Spleen (tissue), 13 donors: ENCODE data around the gene SEMA3B. TPM values are rescaled to one million over a fixed set of nuclear protein-coding genes. Genes with fewer than 3 reads are reported as not detected.
A peak's percentile ranks its signal among the peaks of the same experiment; 100 is the strongest.

Experiments
- DNase-seq: peaks from one replicate; pipeline ENCODE4 v3.0.0-alpha.2; 2020
- H3K27ac ChIP-seq, 8 donors: fragments of 200-600 bp; sonication (generic) in 7 of 8; 1 replicate in 4 of 8; 2 replicates in 4 of 8; pipeline versions ENCODE4 v1.5.0 to v1.8.0; 2016 to 2021; ENCODE audit warnings: inconsistent platforms in 4 of 8, mild to moderate bottlenecking in 4 of 8, moderate library complexity in 1 of 8
- H3K27me3 ChIP-seq, 7 donors: fragments of 200-600 bp; sonication (generic) in 6 of 7; replicated peaks in 1 of 7; 1 replicate in 4 of 7; 2 replicates in 3 of 7; pipeline versions ENCODE4 v1.5.0 to v1.8.0; 2016 to 2021; ENCODE audit warnings: inconsistent platforms in 3 of 7, mild to moderate bottlenecking in 1 of 7
- H3K36me3 ChIP-seq, 6 donors: fragments of 200-600 bp; sonication (generic) in 5 of 6; 1 replicate in 4 of 6; 2 replicates in 2 of 6; pipeline versions ENCODE4 v1.5.0 to v1.8.0; 2016 to 2021; ENCODE audit warnings: inconsistent platforms in 2 of 6
- H3K4me1 ChIP-seq, 6 donors: fragments of 200-600 bp; sonication (generic) in 5 of 6; 1 replicate in 3 of 6; 2 replicates in 3 of 6; pipeline versions ENCODE4 v1.5.0 to v1.8.0; 2016 to 2021; ENCODE audit warnings: inconsistent platforms in 3 of 6
- H3K4me3 ChIP-seq, 8 donors: fragments of 200-600 bp; sonication (generic) in 7 of 8; 1 replicate in 4 of 8; 2 replicates in 4 of 8; pipeline versions ENCODE4 v1.5.0 to v1.8.0; 2016 to 2021; ENCODE audit warnings: inconsistent platforms in 4 of 8, mild to moderate bottlenecking in 4 of 8, moderate library complexity in 2 of 8
- H3K9me3 ChIP-seq, 8 donors: fragments of 200-600 bp; sonication (generic) in 7 of 8; 1 replicate in 4 of 8; 2 replicates in 4 of 8; pipeline versions ENCODE4 v1.5.0 to v1.8.0; 2016 to 2021; ENCODE audit warnings: inconsistent platforms in 4 of 8
- CTCF ChIP-seq, 11 experiments: fragments of 200-600 bp in 7 of 11; fragments of 450-650 bp in 4 of 11; sonication (generic) in 4 of 11; IDR thresholded peaks in 8 of 11; conservative IDR thresholded peaks in 3 of 11; 1 replicate in 7 of 11; 2 replicates in 4 of 11; pipeline versions ENCODE4 v1.4.0 to v1.8.0; 2016 to 2021; ENCODE audit warnings: antibody characterized with exemption in 11 of 11, inconsistent platforms in 4 of 11, mild to moderate bottlenecking in 1 of 11
- POLR2A ChIP-seq, 3 donors: fragments of 450-650 bp; IDR thresholded peaks; one replicate each; pipeline ENCODE4 v1.5.1; 2017; ENCODE audit warnings: antibody characterized with exemption in 3 of 3, mild to moderate bottlenecking in 1 of 3
- POLR2AphosphoS5 ChIP-seq, 3 donors: sonication (generic); formaldehyde crosslinking; IDR thresholded peaks; one replicate each; pipeline ENCODE4 v1.5.1; 2017; ENCODE audit warnings: antibody characterized with exemption in 3 of 3
- WGBS, 5 donors: extraction: QIAGEN DNeasy Blood & Tissue Kit in 3 of 5; methylation state at CpG; one replicate each; pipeline versions ENCODE4 v1.1.5 to v1.1.7; 2013 to 2018; 5-methylcytosine and 5-hydroxymethylcytosine counted together
- intact Hi-C: fragments of 100-400 bp; cut with DNase I; formaldehyde crosslinking; loops from one replicate; pipeline ENCODE4 v1.15.0; 2023; ENCODE audit warnings: low total_unique reads
- long read RNA-seq, 2 donors: transcript quantifications; one replicate each; lab custom pipeline, GENCODE V29; 2026
- polyA plus RNA-seq, 3 donors: library from polyadenylated mRNA; stranded (reverse); fragments of 200-250 nt; gene quantifications; one replicate each; pipeline ENCODE4 v1.2.1, GENCODE V29; 2013
- total RNA-seq, 7 donors: library from RNA; depleted of rRNA in 3 of 7; stranded (reverse); fragments of >200 nt in 3 of 7; fragmentation: NEBNext Ultra II Directional in 4 of 7; extraction: Animal tissue kit (Norgen Biotek cat#: 25700) in 4 of 7; gene quantifications; one replicate each; pipeline versions ENCODE4 v1.1.0 to v1.2.1, GENCODE V29; 2016 to 2021
- donor health status: healthy with polysubstance abuse.
- donor health status: DM: no; HTN: no; CAD: no; lungs with moderate emphysema.
- donor health status: DM: no; HTN: no; CAD: no.
- donor health status: Bipolar disorder and iron deficiency.
- donor health status: healthy.
- donor health status: DM: no; HTN: no; CAD: no.
- donor health status: DM: yes; HTN: yes; CAD: no.

Gene SEMA3B
- total RNA-seq (10 to 100 TPM in 1 of 7 donors, 1 to 10 TPM in 6; 2.2 to 13.9 (median 4.5) TPM), polyA plus RNA-seq (10 to 100 TPM in 1 of 3 donors, 1 to 10 TPM in 2; 2.7 to 14.5 (median 3.4) TPM)
- long read RNA-seq, donor 1, partial matches to known transcripts = 0 of 2 reads
- long read RNA-seq, donor 1, other reads (novel, unspliced or antisense) = 0 of 2 reads
- long read RNA-seq, donor 2, partial matches to known transcripts = 0 of 1 reads
- long read RNA-seq, donor 2, other reads (novel, unspliced or antisense) = 0 of 1 reads

GRCh38 chr3:50268703-50269451 lies at the start of gene SEMA3B:
Gene SEMA3B (plus strand): TSS chr3:50269147. CDS start chr3:50269241, 94 bp downstream.
- Histone ChIP-seq H3K4me1 (peaks cover 10 to 76% (median 43%) of the 10 kb centered on the region in 6 donors), H3K9me3 (no peaks in the 10 kb centered on the region), H3K4me3 (peak within 1 kb of the TSS in 2 of 8 donors; percentile 5 to 50), H3K27me3 (peaks cover 0 to 33% (median 9%) of the 10 kb centered on the region in 7 donors), H3K27ac (peak within 1 kb of the TSS in 6 of 8 donors; percentile 59 to 84 (median 74)), H3K36me3 (no peaks in the 10 kb centered on the region)
- no peak for TF ChIP-seq POLR2A (IDR thresholded peaks at IDR 0.05)
- peak in 2 of 3 donors; percentile 24 to 69 for TF ChIP-seq POLR2AphosphoS5 (IDR thresholded peaks at IDR 0.05)
- TF ChIP-seq CTCF (IDR thresholded peaks at IDR 0.05 in 8 of 11, conservative IDR thresholded peaks at IDR 0.05 in 3 of 11) = no peak
- no peak for DNase-seq
- intact Hi-C loops = no loop called here
- 53 to 81% (median 69%) methylated on average over 13 to 21 of the region's 21 CpGs for WGBS, 5 donors

GRCh38 chr3:50219285-50219684 lies 49.7 kb upstream of the SEMA3B start:
- no peak overlapping the region for H3K4me3 ChIP-seq
- 81 to 95% (median 91%) methylated on average over 5 of the region's 5 CpGs for WGBS, 5 donors
- H3K36me3 ChIP-seq = no peaks in the 10 kb centered on the region
- peaks cover 0 to 11% (median 0%) of the 10 kb centered on the region in 6 donors for H3K4me1 ChIP-seq
- no peak for TF ChIP-seq CTCF (IDR thresholded peaks at IDR 0.05 in 8 of 11, conservative IDR thresholded peaks at IDR 0.05 in 3 of 11)
- TF ChIP-seq POLR2A (IDR thresholded peaks at IDR 0.05) = no peak
- no peak for TF ChIP-seq POLR2AphosphoS5 (IDR thresholded peaks at IDR 0.05)
- no peaks in the 10 kb centered on the region for H3K9me3 ChIP-seq
- H3K27ac ChIP-seq = no peak overlapping the region
- no peaks in the 10 kb centered on the region for H3K27me3 ChIP-seq
- intact Hi-C loops = no loop called here
- no peak for DNase-seq

- Histone ChIP-seq H3K4me1 (peaks cover 0 to 11% (median 0%) of the 10 kb centered on the region in 6 donors), H3K9me3 (no peaks in the 10 kb centered on the region), H3K27ac (no peak overlapping the region), H3K27me3 (no peaks in the 10 kb centered on the region), H3K36me3 (no peaks in the 10 kb centered on the region), H3K4me3 (no peak overlapping the region)
- TF ChIP-seq CTCF (IDR thresholded peaks at IDR 0.05 in 8 of 11, conservative IDR thresholded peaks at IDR 0.05 in 3 of 11) (no peak), POLR2AphosphoS5 (IDR thresholded peaks at IDR 0.05) (no peak), POLR2A (IDR thresholded peaks at IDR 0.05) (no peak)
- 68 to 80% (median 74%) methylated on average over 6 of the region's 6 CpGs for WGBS, 5 donors
- no peak for DNase-seq
- intact Hi-C loops = no loop called here
These were observed 48.8 kb upstream of the SEMA3B start for GRCh38 chr3:50220109-50220508.

- peaks cover 0 to 15% (median 3%) of the 10 kb centered on the region in 6 donors for H3K4me1 ChIP-seq
- no peak overlapping the region for H3K27ac ChIP-seq
- no peaks in the 10 kb centered on the region for H3K9me3 ChIP-seq
- WGBS, 5 donors = 41 to 53% (median 46%) methylated on average over 4 of the region's 4 CpGs
- DNase-seq = no peak
- H3K27me3 ChIP-seq = no peaks in the 10 kb centered on the region
- no peak overlapping the region for H3K4me3 ChIP-seq
- TF ChIP-seq POLR2A (IDR thresholded peaks at IDR 0.05) (no peak), CTCF (IDR thresholded peaks at IDR 0.05 in 8 of 11, conservative IDR thresholded peaks at IDR 0.05 in 3 of 11) (no peak), POLR2AphosphoS5 (IDR thresholded peaks at IDR 0.05) (no peak)
- H3K36me3 ChIP-seq = no peaks in the 10 kb centered on the region
- intact Hi-C loops = no loop called here
These were observed 47.9 kb upstream of the SEMA3B start for GRCh38 chr3:50221051-50221410.
